K562 (cell line): ENCODE measurements around the gene GRHPR. TPM values are rescaled to one million over a fixed set of nuclear protein-coding genes. Genes with fewer than 3 reads are reported as not detected.

Experiments
- ATF6 ChIP-seq: sonication (generic); formaldehyde crosslinking; IDR thresholded peaks from 2 replicates; pipeline ENCODE4 v1.4.0; 2020; ENCODE audit warnings: mild to moderate bottlenecking, missing genetic modification reagents
- DIDO1 ChIP-seq: fragments of 450-650 bp; IDR thresholded peaks from 2 replicates; pipeline ENCODE4 v1.6.1; 2016; ENCODE audit warnings: low read depth, missing biosample characterization, missing genetic modification characterization
- EGR1 ChIP-seq: fragments of 450-650 bp; conservative IDR thresholded peaks from 2 replicates; pipeline ENCODE4 v1.6.1; 2017; ENCODE audit warnings: mild to moderate bottlenecking
- ESRRB ChIP-seq: fragments of 250-450 bp; sonication (Bioruptor Pico); IDR thresholded peaks from 2 replicates; pipeline ENCODE4 v1.5.0; 2020; ENCODE audit warnings: mild to moderate bottlenecking, moderate library complexity, borderline replicate concordance
- HOXB6 ChIP-seq: fragments of 250-450 bp; sonication (Bioruptor Pico); IDR thresholded peaks from 2 replicates; pipeline ENCODE4 v1.5.1; 2022; ENCODE audit warnings: mild to moderate bottlenecking, borderline replicate concordance
- PRPF4 ChIP-seq: fragments of 200-400 bp; formaldehyde crosslinking; IDR thresholded peaks from one replicate; pipeline ENCODE4 v1.6.1; 2017; ENCODE audit warnings: low read length, low read depth, mild to moderate bottlenecking; ENCODE audit not compliant: insufficient read depth, poor library complexity, severe bottlenecking
- SUPT5H ChIP-seq: fragments of 450-650 bp; IDR thresholded peaks from 2 replicates; pipeline ENCODE4 v1.6.1; 2016
- polyA plus RNA-seq, 8 experiments: library from polyadenylated mRNA; depleted of rRNA in 4 of 8; stranded (reverse) in 5 of 8; unstranded in 3 of 8; fragments of >200 nt; fragmentation: Nextera tagmentation in 2 of 8; fragmentation: Illumina TruSeq in 1 of 8; extraction: Ambion mirVana in 2 of 8; extraction: Trizol in 1 of 8; gene quantifications; 2 replicates each; pipeline versions ENCODE4 v1.2.1 to v1.2.3, GENCODE V29; 2011 to 2014; ENCODE audit warnings: inconsistent platforms in 1 of 8, missing spikeins in 1 of 8
- total RNA-seq, 7 experiments: library from RNA; depleted of rRNA in 6 of 7; stranded (reverse); fragments of >200 nt in 6 of 7; fragmentation: Illumina TruSeq in 2 of 7; extraction: Trizol in 2 of 7; gene quantifications; 2 replicates each; pipeline versions ENCODE4 v1.2.1 to v1.2.3, GENCODE V29; 2011 to 2021; ENCODE audit warnings: low replicate concordance in 1 of 7
- TF ChIP-seq, protein P1 (sequence below): fragments of 250-450 bp; sonication (Bioruptor Pico); IDR thresholded peaks from 2 replicates; pipeline ENCODE4 v1.5.0; 2022; ENCODE audit warnings: mild to moderate bottlenecking
- TF ChIP-seq, protein P2 (sequence below): fragments of 200-800 bp; sonication (Bioruptor generic); IDR thresholded peaks from 2 replicates; pipeline ENCODE4 v1.6.1; 2017; ENCODE audit warnings: missing genetic modification characterization, missing compliant biosample characterization

GRHPR gene
- total and polyA plus RNA-seq, 9 of the 15 experiments (the other 6 are each of a cell fraction or from before 2014, with no cell fraction given), result 38.9 to 144 (median 120) TPM

GRCh38 chr9:37485389-37486255 is 63.1 kb downstream of the GRHPR start, which contains the start of gene POLR1E (continued):
- TF ChIP-seq ESRRB (CRISPR knock-in tag) (no peak), EGR1 (peak; percentile 91), PRPF4 (no peak), HOXB6 (no peak), DIDO1 (tag) (0 out of 2 replicates have a peak, but pooled peaks have one; percentile 36), ATF6 (CRISPR knock-in tag) (peak; percentile 55; the same call in 1 of the 2 replicates), SUPT5H (peak; percentile 87)
- TF ChIP-seq, protein P1, sequence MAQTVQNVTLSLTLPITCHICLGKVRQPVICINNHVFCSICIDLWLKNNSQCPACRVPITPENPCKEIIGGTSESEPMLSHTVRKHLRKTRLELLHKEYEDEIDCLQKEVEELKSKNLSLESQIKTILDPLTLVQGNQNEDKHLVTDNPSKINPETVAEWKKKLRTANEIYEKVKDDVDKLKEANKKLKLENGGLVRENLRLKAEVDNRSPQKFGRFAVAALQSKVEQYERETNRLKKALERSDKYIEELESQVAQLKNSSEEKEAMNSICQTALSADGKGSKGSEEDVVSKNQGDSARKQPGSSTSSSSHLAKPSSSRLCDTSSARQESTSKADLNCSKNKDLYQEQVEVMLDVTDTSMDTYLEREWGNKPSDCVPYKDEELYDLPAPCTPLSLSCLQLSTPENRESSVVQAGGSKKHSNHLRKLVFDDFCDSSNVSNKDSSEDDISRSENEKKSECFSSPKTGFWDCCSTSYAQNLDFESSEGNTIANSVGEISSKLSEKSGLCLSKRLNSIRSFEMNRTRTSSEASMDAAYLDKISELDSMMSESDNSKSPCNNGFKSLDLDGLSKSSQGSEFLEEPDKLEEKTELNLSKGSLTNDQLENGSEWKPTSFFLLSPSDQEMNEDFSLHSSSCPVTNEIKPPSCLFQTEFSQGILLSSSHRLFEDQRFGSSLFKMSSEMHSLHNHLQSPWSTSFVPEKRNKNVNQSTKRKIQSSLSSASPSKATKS (CRISPR knock-in tag), result no peak
- TF ChIP-seq, protein P2, sequence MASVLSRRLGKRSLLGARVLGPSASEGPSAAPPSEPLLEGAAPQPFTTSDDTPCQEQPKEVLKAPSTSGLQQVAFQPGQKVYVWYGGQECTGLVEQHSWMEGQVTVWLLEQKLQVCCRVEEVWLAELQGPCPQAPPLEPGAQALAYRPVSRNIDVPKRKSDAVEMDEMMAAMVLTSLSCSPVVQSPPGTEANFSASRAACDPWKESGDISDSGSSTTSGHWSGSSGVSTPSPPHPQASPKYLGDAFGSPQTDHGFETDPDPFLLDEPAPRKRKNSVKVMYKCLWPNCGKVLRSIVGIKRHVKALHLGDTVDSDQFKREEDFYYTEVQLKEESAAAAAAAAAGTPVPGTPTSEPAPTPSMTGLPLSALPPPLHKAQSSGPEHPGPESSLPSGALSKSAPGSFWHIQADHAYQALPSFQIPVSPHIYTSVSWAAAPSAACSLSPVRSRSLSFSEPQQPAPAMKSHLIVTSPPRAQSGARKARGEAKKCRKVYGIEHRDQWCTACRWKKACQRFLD (CRISPR knock-in tag), result peak; percentile 78
